K562 (cell line): ENCODE results near the gene SLC1A2. TPM values are rescaled to one million over a fixed set of nuclear protein-coding genes. Genes with fewer than 3 reads are reported as not detected.

Source experiments
- ATAC-seq: fragments of 200-7000 bp; cut with Tn5 transposase; 3 replicates; pipeline ENCODE4 v1.9.1; 2020; ENCODE audit warnings: moderate library complexity
- BruUV-seq: library from RNA; stranded (reverse); fragments of 400-500 nt; replicated peaks from 2 replicates; lab custom pipeline; 2021; lab: Mats Ljungman, UMichigan
- CTCF ChIA-PET: fragments of 300-600 bp; formaldehyde crosslinking; extraction: SDS; loops from one replicate; lab custom pipeline; 2021; ENCODE audit warnings: low intra/inter-chr PET ratio; lab: Yijun Ruan, JAX
- POLR2A ChIA-PET: fragments of 300-600, 350-650 bp; sonication (Branson Sonifier 250); formaldehyde crosslinking; extraction: SDS; loops from one replicate; lab custom pipeline; 2021; ENCODE audit warnings: antibody characterized with exemption, inconsistent platforms; lab: Yijun Ruan, JAX
- DNase-seq, 4 experiments: peaks; one replicate each; pipeline versions ENCODE4 v3.0.0 to v3.0.0-alpha.2; 2011 to 2018; ENCODE audit warnings: low spot score in 3 of 4, mixed read lengths in 3 of 4; ENCODE audit errors: extremely low read depth in 1 of 4
- FAIRE-seq: peaks from 2 replicates; lab custom pipeline; 2011; peaks lifted over from hg19 to GRCh38; lab: Jason Lieb, UNC
- H2AFZ ChIP-seq: 2 replicates; pipeline ENCODE4 v1.6.0; 2011; ENCODE audit warnings: low read depth, low read length, control low read depth, inconsistent platforms
- H3K27ac ChIP-seq: fragments of 200-600 bp; 3 replicates; pipeline ENCODE4 v1.8.0; 2011; ENCODE audit warnings: low read depth, mild to moderate bottlenecking, control low read depth, inconsistent platforms, low read length, moderate library complexity, mixed read lengths; ENCODE audit errors: extremely low read depth
- H3K27me3 ChIP-seq, 2 experiments: fragments of 300-600 bp in 1 of 2; 2 replicates in 1 of 2; 3 replicates in 1 of 2; pipeline versions ENCODE4 v1.6.0 to v1.8.0; 2011; ENCODE audit warnings: inconsistent platforms in 2 of 2, low read length in 2 of 2, mild to moderate bottlenecking in 1 of 2, mixed read lengths in 1 of 2, moderate library complexity in 1 of 2; ENCODE audit not compliant: control insufficient read depth in 2 of 2, insufficient read depth in 2 of 2
- H3K36me3 ChIP-seq: fragments of 300-600 bp; 3 replicates; pipeline ENCODE4 v1.8.0; 2011; ENCODE audit warnings: mild to moderate bottlenecking, low read length, inconsistent platforms; ENCODE audit not compliant: control insufficient read depth, insufficient read depth
- H3K4me1 ChIP-seq, 2 experiments: fragments of 200-600 bp in 1 of 2; replicated peaks in 1 of 2; 2 replicates in 1 of 2; 3 replicates in 1 of 2; pipeline versions ENCODE4 v1.5.1 to v1.8.0; 2011; ENCODE audit warnings: inconsistent platforms in 2 of 2, low read length in 2 of 2, mild to moderate bottlenecking in 1 of 2, mixed read lengths in 1 of 2, moderate library complexity in 1 of 2; ENCODE audit not compliant: control insufficient read depth in 2 of 2, insufficient read depth in 2 of 2
- H3K4me2 ChIP-seq: 2 replicates; pipeline ENCODE4 v1.6.1; 2011; ENCODE audit warnings: low read length, control low read depth, inconsistent platforms, mixed read lengths; ENCODE audit not compliant: insufficient read depth
- H3K4me3 ChIP-seq: fragments of 200-600 bp; sonication (generic), shearing (Covaris generic); 2 replicates; pipeline ENCODE4 v1.5.1; 2016; ENCODE audit warnings: control low read depth, inconsistent platforms
- H3K79me2 ChIP-seq: fragments of 200-600 bp; 3 replicates; pipeline ENCODE4 v1.8.0; 2011; ENCODE audit warnings: low read length, inconsistent platforms; ENCODE audit not compliant: control insufficient read depth, insufficient read depth
- H3K9ac ChIP-seq, 2 experiments: 2 replicates each; pipeline versions ENCODE4 v1.6.0 to v1.6.1; 2011; ENCODE audit warnings: low read depth in 2 of 2, low read length in 2 of 2, control low read depth in 1 of 2, inconsistent platforms in 1 of 2, mild to moderate bottlenecking in 1 of 2, mixed read lengths in 1 of 2; ENCODE audit not compliant: insufficient read depth in 1 of 2
- H3K9me1 ChIP-seq: one replicate; pipeline ENCODE4 v1.6.0; 2011; ENCODE audit warnings: inconsistent platforms, mild to moderate bottlenecking, low read length, moderate library complexity; ENCODE audit not compliant: control insufficient read depth, insufficient read depth
- H3K9me3 ChIP-seq: replicated peaks from 2 replicates; pipeline ENCODE4 v1.5.1; 2011; ENCODE audit warnings: low read depth, low read length, inconsistent platforms; ENCODE audit not compliant: control insufficient read depth, insufficient read depth
- H4K20me1 ChIP-seq: replicated peaks from 2 replicates; pipeline ENCODE4 v1.6.1; 2011; ENCODE audit warnings: low read length, inconsistent platforms, mixed read lengths; ENCODE audit not compliant: control insufficient read depth, insufficient read depth
- CSDE1 ChIP-seq, 2 experiments: fragments of 450-650 bp; IDR thresholded peaks; 2 replicates each; pipeline ENCODE4 v1.6.1; 2016; ENCODE audit warnings: mild to moderate bottlenecking in 1 of 2
- ID3 ChIP-seq, 2 experiments: fragments of 250-450 bp in 1 of 2; fragments of 450-650 bp in 1 of 2; sonication (Bioruptor Pico) in 1 of 2; IDR thresholded peaks; 2 replicates each; pipeline versions ENCODE4 v1.6.1 to v1.8.0; 2016 to 2021; ENCODE audit warnings: mild to moderate bottlenecking in 2 of 2, moderate library complexity in 2 of 2, missing compliant biosample characterization in 1 of 2, missing genetic modification characterization in 1 of 2
- KLF10 ChIP-seq: fragments of 250-450 bp; sonication (Bioruptor Pico); IDR thresholded peaks from 2 replicates; pipeline ENCODE4 v1.6.1; 2021; ENCODE audit warnings: matching md5 sums
- MYNN ChIP-seq, 2 experiments: sonication (generic); formaldehyde crosslinking in 1 of 2; IDR thresholded peaks; 2 replicates each; pipeline versions ENCODE4 v1.5.0 to v1.6.1; 2016 to 2020; ENCODE audit warnings: antibody characterized with exemption in 1 of 2, missing genetic modification reagents in 1 of 2
- NBN ChIP-seq: fragments of 450-650 bp; IDR thresholded peaks from 2 replicates; pipeline ENCODE4 v1.6.1; 2016; ENCODE audit warnings: low read depth, mild to moderate bottlenecking
- RBM25 ChIP-seq: fragments of 200-400 bp; formaldehyde crosslinking; IDR thresholded peaks from 2 replicates; pipeline ENCODE4 v1.6.1; 2018; ENCODE audit warnings: low read length, low read depth, moderate library complexity; ENCODE audit not compliant: severe bottlenecking
- TOE1 ChIP-seq, 2 experiments: fragments of 450-650 bp in 1 of 2; sonication (generic) in 1 of 2; formaldehyde crosslinking in 1 of 2; IDR thresholded peaks; 2 replicates each; pipeline versions ENCODE4 v1.7.1 to v1.8.0; 2016 to 2022; ENCODE audit warnings: borderline replicate concordance in 2 of 2, mild to moderate bottlenecking in 2 of 2, antibody characterized with exemption in 1 of 2, inconsistent platforms in 1 of 2, low read depth in 1 of 2, missing genetic modification reagents in 1 of 2, moderate library complexity in 1 of 2
- ZBTB17 ChIP-seq: fragments of 450-650 bp; formaldehyde crosslinking; IDR thresholded peaks from 2 replicates; pipeline ENCODE4 v1.4.0; 2020; ENCODE audit warnings: mild to moderate bottlenecking
- ZNF143 ChIP-seq: sonication (generic); formaldehyde crosslinking; IDR thresholded peaks from 2 replicates; pipeline ENCODE4 v1.9.0; 2022; ENCODE audit warnings: mild to moderate bottlenecking, missing genetic modification reagents
- ZNF175 ChIP-seq: fragments of 200-800 bp; sonication (Bioruptor generic); IDR thresholded peaks from 2 replicates; pipeline ENCODE4 v1.6.1; 2016; ENCODE audit warnings: low read depth, mild to moderate bottlenecking, missing genetic modification characterization, missing compliant biosample characterization
- ZNF830 ChIP-seq: fragments of 250-450 bp; sonication (Bioruptor Pico); IDR thresholded peaks from 2 replicates; pipeline ENCODE4 v1.5.0; 2021; ENCODE audit warnings: mild to moderate bottlenecking
- WGBS: fragments of 100-300 bp; shearing (Covaris generic); methylation state at CpG from one replicate; pipeline ENCODE4 v1.1.6; 2016; ENCODE audit warnings: low coverage, mixed read lengths; ENCODE audit not compliant: insufficient coverage; ENCODE audit errors: missing lambda C conversion rate; 5-methylcytosine and 5-hydroxymethylcytosine counted together
- in situ Hi-C: fragments of 300-500 bp; cut with MboI; formaldehyde crosslinking; loops from 4 replicates; pipeline ENCODE4 v1.15.0; 2018; ENCODE audit warnings: inconsistent platforms, mixed read lengths
- intact Hi-C: fragments of 100-400 bp; cut with micrococcal nuclease; formaldehyde crosslinking; loops from 2 replicates; pipeline ENCODE4 v1.14.2; 2022
- polyA plus RNA-seq, 8 experiments: library from polyadenylated mRNA; depleted of rRNA in 4 of 8; stranded (reverse) in 5 of 8; unstranded in 3 of 8; fragments of >200 nt; fragmentation: Nextera tagmentation in 2 of 8; fragmentation: Illumina TruSeq in 1 of 8; extraction: Ambion mirVana in 2 of 8; extraction: Trizol in 1 of 8; gene quantifications; 2 replicates each; pipeline versions ENCODE4 v1.2.1 to v1.2.3, GENCODE V29; 2011 to 2014; ENCODE audit warnings: inconsistent platforms in 1 of 8, missing spikeins in 1 of 8
- total RNA-seq, 7 experiments: library from RNA; depleted of rRNA in 6 of 7; stranded (reverse); fragments of >200 nt in 6 of 7; fragmentation: Illumina TruSeq in 2 of 7; extraction: Trizol in 2 of 7; gene quantifications; 2 replicates each; pipeline versions ENCODE4 v1.2.1 to v1.2.3, GENCODE V29; 2011 to 2021; ENCODE audit warnings: low replicate concordance in 1 of 7
- TF ChIP-seq, protein P1 (sequence below): sonication (generic); formaldehyde crosslinking; IDR thresholded peaks from 2 replicates; pipeline ENCODE4 v1.4.0; 2020; ENCODE audit warnings: mild to moderate bottlenecking, missing genetic modification reagents

SLC1A2 gene
- total and polyA plus RNA-seq, 9 of the 15 experiments (the other 6 are each of a cell fraction or from before 2014, with no cell fraction given) = 0.03 to 0.07 (median 0.04) TPM; not detected in 5

DNA sequence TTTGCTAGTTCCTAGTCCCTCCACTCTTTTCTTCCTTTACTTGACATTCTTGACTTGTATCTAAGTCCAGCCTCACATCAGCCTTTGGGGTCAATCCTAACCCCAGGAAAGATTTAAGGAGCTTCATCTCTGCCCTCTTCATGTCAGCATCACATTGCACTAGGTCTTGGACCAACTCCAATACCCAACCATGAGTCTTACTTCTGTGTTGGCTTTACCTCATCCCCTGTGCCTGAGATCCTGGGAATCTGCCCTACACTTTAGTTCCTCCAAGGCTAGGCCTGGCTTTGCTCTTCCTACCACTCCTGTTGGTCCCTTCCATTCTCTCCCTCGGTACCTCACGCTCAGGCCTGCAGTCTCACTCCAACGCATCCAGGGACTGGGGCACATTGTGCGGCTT lies 117.0 kb downstream of the SLC1A2 start:
- Histone ChIP-seq H3K4me2 (no peak overlapping the region), H3K9me3 (no peaks in the 10 kb centered on the region), H3K27me3 (peaks cover 0 to 9% of the 10 kb centered on the region in 2 experiments; a peak in 1 of 5 replicates), H4K20me1 (no peaks in the 10 kb centered on the region), H3K4me3 (no peak overlapping the region), H2AFZ (no peak overlapping the region), H3K9me1 (no peaks in the 10 kb centered on the region), H3K79me2 (no peaks in the 10 kb centered on the region), H3K36me3 (no peaks in the 10 kb centered on the region), H3K27ac (no peak overlapping the region), H3K9ac (no peak overlapping the region), H3K4me1 (no peaks in the 10 kb centered on the region; a peak in 2 of 5 replicates)
- whole genome bisulfite sequencing = 0% methylated on average over 4 of the region's 4 CpGs
- intact Hi-C loops (no loop called here), in situ Hi-C loops (no loop called here)
- FAIRE-seq = no peak
- ChIA-PET CTCF (no interaction called here), POLR2A (no interaction called here)
- BruUV-seq = no TSS peak
- DNase-seq = no peak
- no peak for TF ChIP-seq NBN
- no peak for TF ChIP-seq RBM25
- no peak for TF ChIP-seq ZNF143 (CRISPR knock-in tag)
- TF ChIP-seq ZBTB17 (CRISPR knock-in tag) = no peak
- no peak for TF ChIP-seq ZNF175
- no peak for TF ChIP-seq ZNF830 (CRISPR knock-in tag)
- TF ChIP-seq MYNN (IDR thresholded peaks at IDR 0.05) = no peak
- TF ChIP-seq MYNN (CRISPR knock-in tag; IDR thresholded peaks at IDR 0.05) = no peak
- TF ChIP-seq KLF10 = no peak
- no peak for TF ChIP-seq CSDE1 (IDR thresholded peaks at IDR 0.05)
- TF ChIP-seq ID3 (CRISPR knock-in tag; IDR thresholded peaks at IDR 0.05) = no peak
- TF ChIP-seq ID3 (tag; IDR thresholded peaks at IDR 0.05) = no peak
- TF ChIP-seq, protein P1, sequence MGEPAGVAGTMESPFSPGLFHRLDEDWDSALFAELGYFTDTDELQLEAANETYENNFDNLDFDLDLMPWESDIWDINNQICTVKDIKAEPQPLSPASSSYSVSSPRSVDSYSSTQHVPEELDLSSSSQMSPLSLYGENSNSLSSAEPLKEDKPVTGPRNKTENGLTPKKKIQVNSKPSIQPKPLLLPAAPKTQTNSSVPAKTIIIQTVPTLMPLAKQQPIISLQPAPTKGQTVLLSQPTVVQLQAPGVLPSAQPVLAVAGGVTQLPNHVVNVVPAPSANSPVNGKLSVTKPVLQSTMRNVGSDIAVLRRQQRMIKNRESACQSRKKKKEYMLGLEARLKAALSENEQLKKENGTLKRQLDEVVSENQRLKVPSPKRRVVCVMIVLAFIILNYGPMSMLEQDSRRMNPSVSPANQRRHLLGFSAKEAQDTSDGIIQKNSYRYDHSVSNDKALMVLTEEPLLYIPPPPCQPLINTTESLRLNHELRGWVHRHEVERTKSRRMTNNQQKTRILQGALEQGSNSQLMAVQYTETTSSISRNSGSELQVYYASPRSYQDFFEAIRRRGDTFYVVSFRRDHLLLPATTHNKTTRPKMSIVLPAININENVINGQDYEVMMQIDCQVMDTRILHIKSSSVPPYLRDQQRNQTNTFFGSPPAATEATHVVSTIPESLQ (CRISPR knock-in tag) = no peak
- no peak for TF ChIP-seq TOE1 (IDR thresholded peaks at IDR 0.05; ENCODE audit: borderline replicate concordance)
- TF ChIP-seq TOE1 (CRISPR knock-in tag; IDR thresholded peaks at IDR 0.05; ENCODE audit: borderline replicate concordance, low read depth) = no peak
- no peak for ATAC-seq
